Measurements from ENCODE around the gene POLR2L.

POLR2L gene

DNA sequence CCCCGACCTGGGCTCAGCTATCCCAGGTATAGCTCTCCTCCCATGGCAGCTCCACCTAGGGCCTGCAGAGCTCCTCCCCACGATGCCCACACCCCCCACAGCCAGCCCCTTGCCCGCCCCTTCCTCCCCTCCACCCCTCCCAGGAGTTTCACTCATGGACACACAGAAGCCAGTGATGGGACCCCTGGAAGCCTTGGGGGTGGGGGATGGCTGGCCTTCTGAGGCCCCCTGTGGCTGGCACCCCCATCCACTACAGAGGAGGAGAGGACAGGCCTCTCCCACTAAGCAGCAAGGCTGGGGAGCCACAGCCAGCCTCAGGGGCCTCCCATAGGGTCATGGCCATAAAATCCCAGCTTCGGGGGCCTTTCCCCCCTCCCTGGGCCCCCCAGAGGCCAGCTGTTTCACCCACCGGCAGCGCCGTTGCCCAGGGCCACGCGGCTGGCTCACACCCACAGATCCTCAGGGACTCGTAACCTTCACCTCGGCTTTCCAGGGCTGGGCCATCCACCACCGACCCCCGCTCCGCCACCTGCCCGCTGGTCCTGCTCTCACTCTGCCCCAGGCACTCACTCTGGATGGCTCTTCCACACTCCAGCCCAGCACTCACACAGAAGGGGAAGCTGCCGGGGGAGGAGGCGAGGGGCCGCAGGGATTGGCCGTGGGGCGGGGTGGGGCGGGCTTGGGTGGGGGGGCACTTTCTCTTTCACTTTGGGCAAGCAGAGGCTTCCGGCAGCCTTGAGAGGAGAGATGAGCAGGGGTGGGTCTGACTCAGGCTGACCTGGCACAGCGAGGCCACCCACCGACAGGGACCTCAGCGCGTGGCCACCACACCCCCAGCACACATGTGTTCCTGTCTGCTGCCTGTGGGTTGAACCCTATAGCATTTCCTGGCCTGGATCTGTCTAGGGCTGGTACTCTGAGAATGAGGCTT, 46.4 kb downstream of the POLR2L start:
- peak; percentile 85 for DNase-seq (ENCODE audit: low read depth, low spot score)

DNA sequence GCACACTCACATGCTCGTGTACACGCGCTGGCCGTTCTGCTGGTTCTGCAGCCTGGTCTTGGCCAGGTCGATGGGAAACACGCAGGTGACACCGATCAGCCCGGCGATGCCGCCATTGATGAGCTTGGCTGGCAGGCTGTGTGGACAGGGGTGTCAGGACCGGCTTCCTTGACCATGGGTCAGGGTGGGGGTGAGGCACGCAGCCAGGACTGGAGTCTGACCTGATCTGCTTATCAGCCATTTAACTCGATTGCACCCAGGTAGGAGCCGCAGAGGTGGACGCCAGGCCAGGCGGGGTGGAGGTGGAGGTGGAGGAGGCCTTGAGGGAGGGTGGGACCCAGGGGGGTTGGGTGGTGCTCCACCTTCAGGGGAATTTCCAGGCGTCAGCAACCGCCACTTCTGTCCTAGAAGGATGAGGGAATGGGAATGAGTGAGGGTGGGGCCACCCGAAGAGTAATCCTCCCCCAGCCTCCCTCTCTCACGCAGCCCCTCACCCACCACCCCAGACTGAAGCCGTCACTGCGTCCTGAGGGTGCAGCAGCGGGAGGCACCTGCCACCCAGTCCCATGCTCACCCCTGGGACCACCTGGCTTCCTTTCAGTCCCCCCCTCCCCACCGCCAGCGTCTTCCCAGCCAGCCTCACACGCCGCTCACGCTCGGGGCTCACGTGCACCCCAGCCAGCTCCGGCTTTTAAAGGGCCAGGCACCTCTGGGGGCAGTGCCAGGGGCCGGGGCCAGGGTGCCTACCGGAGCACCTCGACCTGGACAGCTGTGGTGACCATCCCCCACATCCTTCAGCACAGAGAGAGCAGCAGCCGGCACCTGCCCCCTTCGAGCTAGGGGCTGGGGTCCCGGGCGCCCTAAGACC, 47.3 kb downstream of the POLR2L start:
- no peak for DNase-seq (ENCODE audit: low read depth, low spot score)

DNA sequence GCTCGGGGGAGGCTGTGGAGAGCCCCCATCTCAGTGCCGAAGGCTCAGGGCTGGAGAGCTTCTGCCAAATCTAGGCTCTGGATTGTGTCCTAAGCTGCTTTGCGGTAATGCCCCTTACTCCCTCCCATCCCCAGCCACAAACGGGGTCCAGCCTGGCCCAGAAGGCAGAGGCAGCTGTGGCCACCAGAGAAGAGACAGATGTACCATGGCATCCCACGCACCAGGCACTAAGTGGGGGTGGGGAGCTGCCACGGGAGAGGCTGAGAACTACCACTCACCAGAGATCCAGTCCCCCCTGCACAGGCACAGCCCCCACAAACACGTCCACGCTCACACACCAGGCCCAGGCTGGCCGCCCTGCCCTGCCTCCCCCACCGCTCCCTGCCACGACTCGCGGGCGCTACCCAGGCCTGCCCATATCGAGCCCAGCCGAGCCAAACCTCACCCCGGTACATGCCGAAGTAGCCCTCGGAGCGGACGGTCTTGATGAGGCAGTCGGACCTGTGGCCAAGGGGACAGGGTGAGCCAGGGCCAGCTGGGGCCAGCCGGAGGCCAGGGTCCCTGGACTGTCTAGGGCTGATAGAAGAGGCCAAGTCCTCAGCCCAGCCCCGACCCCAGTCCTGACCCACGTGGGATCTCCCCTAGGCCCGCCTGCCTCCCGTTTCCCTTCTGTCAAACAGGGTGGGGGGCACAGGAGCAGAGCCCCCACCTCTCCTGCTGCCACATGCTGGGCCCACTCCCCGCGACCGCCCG, 48.1 kb downstream of the POLR2L start:
- DNase-seq (ENCODE audit: low read depth, low spot score): no peak

DNA sequence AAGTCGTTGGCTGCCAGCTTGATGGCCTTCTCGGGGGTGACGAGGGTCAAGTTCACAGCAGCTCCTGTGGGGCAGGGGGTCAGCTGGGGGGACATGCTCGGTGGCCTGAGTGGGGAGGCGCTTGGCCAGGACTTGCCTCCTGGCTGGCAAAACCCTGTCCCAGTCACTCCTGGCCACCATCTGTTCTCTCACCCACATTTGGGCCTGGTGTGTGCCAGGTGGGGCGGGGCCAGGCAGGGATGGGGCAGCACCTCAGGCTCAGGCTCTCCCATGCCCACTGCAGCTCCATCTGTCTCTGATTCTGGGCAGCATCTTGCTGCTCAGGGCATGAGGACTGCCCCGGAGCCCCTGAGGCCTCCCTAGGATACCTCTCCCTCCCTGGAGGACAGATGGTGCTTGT, 48.8 kb downstream of the POLR2L start:
- DNase-seq (ENCODE audit: low read depth, low spot score): no peak

DNA sequence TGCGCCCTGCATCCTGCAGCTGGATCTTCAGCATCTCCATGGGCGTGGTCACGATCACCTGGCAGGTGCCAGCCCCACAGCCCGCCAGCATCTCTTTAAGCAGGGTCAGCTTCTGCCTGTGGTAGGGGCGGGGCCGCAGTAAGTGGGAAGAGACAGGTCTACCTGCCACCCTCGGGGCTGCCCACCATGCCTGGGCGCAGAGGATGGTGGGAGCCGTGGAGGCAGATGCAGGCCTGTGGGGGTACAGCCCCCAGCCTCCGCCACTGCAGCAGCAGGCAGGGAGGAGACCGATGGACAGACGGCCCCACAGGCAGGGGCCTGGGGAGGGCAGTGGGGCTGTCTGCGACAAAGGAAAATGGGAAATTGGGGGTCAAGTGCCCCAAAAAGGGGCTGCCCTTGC, 49.5 kb downstream of the POLR2L start:
- no peak for DNase-seq (ENCODE audit: low read depth, low spot score)

DNA sequence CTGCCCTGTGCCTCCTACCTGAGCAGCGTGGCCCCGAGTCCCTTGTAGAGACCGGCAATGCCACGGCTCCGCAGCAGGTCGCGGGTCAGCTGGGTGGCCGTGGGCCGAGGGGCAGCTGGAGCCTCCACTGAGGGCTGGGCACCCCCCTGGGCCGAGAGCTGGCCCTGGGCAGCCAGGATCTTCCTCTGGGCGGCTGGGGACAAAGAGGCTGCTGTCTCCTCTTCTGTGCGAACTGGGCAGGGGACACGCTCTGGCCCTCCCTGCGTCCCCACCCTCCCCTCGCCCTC, 49.9 kb downstream of the POLR2L start:
- DNase-seq (ENCODE audit: low read depth, low spot score): no peak

DNA sequence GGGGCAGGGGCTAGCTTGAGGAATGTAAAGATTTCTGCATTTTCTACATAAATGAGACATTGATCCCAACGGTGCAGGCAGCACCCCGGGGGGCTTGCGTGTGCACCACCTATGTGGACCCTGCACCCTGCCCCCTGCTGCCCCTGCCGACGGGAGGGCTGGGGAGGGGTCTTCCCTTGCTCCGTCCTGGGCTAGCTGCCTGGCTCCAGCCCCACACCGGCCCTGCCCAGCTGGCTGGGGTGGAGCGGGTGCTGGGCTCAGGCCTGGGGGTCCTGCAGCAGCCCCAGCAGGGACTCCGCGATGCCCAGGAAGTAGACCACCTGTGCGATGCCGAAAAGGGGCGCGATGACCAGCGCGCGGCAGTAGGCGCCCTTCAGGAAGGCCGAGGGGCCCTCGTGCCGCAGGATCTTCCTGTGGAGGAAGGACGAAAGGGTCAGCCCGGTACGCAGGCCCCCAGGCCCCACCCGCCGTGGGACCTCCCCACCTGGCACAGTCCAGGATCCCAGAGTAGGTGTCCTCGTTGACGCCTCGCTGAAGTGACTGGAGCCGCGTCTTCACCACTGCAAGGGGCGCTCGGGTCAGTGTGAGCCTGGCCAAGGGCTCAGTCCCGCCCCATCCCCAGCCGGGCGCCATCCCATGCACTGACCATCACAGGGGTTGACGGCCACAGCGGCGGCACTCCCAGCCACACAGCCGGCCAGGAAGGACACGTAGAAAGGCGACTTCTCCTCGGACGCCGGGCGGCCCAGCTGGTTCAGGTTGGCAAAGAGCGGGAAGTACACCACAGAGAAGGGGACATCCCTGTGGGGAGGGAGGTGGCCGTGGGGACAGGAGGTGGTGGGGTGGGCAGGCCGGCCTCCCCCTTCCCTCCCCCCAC, 50.4 kb downstream of the POLR2L start:
- DNase-seq (ENCODE audit: low read depth, low spot score): no peak

DNA sequence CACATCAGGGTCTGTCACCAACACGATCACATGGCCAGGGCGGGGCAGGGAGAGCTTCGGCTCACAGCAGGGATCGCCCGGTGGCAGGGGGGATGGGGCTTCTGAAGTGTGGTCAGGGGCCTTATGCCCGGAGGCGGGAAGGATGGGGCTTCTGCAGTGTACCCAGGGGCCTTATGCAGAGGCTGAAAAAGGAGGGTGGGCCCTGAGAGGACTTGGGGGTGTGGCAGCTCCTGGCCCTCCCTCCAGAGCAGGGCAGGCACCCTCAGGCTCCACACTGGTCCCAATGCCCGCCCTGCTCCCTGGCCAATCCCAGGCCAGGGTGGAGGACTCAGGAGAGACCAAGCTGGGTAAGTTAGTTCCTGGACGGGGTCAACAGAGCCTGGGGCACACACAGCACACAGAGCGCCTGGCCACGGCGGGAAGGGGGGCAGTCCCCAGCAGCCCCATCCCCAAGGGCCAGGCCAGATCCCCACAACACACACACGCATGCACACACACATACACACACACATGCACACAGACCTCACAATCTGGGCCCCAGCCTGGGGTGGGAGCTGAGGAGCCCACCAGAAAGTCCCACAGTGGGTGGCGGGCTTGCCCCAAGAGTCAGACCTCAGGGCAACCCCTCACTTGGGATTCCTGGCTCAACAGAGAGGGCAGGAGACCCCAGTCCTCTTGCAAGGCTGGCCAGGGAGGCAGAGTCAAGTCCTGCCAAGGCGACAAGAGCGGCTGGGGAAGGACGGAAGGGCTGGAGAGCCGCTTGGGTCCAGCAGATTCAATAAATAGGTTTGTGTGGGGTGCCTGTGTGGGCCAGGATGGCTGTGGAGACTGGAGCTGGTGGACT, 51.4 kb downstream of the POLR2L start:
- peak; percentile 38 for DNase-seq (ENCODE audit: low read depth, low spot score)

DNA sequence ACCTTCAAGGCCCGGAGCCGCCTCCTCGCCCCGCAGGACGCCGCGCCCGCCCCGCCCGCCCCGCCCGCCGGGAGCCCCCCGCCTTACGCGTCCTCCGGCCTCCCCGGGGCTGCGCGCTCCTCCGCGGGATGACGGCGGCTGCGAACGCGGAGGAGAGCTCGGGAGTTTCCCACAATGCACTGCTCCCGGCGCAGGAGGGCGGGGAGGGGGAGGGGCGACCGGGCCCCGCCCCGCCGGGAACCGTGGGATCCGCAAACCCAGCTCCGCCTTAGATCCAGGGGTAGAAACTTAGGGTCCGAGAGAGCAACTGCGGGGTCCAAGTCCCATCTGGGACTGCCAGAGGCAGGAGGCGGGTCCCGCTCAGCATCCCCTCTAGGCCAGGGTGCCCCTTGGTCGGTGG, 52.4 kb downstream of the POLR2L start, which contains the start of gene CEND1:
Gene CEND1, minus strand, starts transcription at position 148 of the 400 bp plus-strand sequence. CDS start 1,514 bp downstream, outside the sequence.
- peak; percentile 85 for DNase-seq (ENCODE audit: low read depth, low spot score)
